GM06990 (cell line): ENCODE results near the gene C1orf122.
A peak's percentile ranks its signal among the peaks of the same experiment; 100 is the strongest.

Source experiments
- DNase-seq: peaks from one replicate; pipeline ENCODE4 v3.0.0-alpha.2; 2011; ENCODE audit not compliant: insufficient read length; ENCODE audit errors: extremely low read depth
- H3K27me3 ChIP-seq: replicated peaks from 2 replicates; pipeline ENCODE4 v1.6.0; 2011; ENCODE audit warnings: low read length; ENCODE audit not compliant: control insufficient read depth, insufficient read depth
- H3K36me3 ChIP-seq: 2 replicates; pipeline ENCODE4 v1.5.1; 2011; ENCODE audit warnings: low read length; ENCODE audit not compliant: control insufficient read depth, insufficient read depth
- H3K4me3 ChIP-seq: replicated peaks from 2 replicates; pipeline ENCODE4 v1.5.1; 2011; ENCODE audit warnings: low read depth, mild to moderate bottlenecking, control low read depth, low read length
- CTCF ChIP-seq: IDR thresholded peaks from 2 replicates; pipeline ENCODE4 v1.5.1; 2011; ENCODE audit warnings: low read length, control low read depth, mild to moderate bottlenecking, inconsistent platforms; ENCODE audit not compliant: insufficient read depth, poor library complexity, severe bottlenecking

Gene C1orf122

GRCh38 chr1:37844536-37844935 is 36.9 kb downstream of the C1orf122 start:
- peaks cover 10% of the 10 kb centered on the region for H3K36me3 ChIP-seq
- no peak for DNase-seq
- H3K27me3 ChIP-seq, result no peaks in the 10 kb centered on the region
- H3K4me3 ChIP-seq, result no peak overlapping the region
- no peak for TF ChIP-seq CTCF

- H3K4me3 ChIP-seq, result no peak overlapping the region
- peaks cover 5% of the 10 kb centered on the region for H3K36me3 ChIP-seq
- no peak for DNase-seq
- no peaks in the 10 kb centered on the region for H3K27me3 ChIP-seq
- no peak for TF ChIP-seq CTCF
These were observed 37.6 kb downstream of the C1orf122 start for GRCh38 chr1:37845049-37845646.

GRCh38 chr1:37845786-37846185 is 38.2 kb downstream of the C1orf122 start:
- no peak for DNase-seq
- no peak for TF ChIP-seq CTCF
- Histone ChIP-seq H3K36me3 (peaks cover 5% of the 10 kb centered on the region), H3K27me3 (no peaks in the 10 kb centered on the region), H3K4me3 (no peak overlapping the region)

GRCh38 chr1:37846647-37847339 is 39.2 kb downstream of the C1orf122 start:
- H3K36me3 ChIP-seq, result peaks cover 3% of the 10 kb centered on the region
- peak overlapping the region; percentile 4; the same call in 1 of the 2 replicates for H3K4me3 ChIP-seq
- DNase-seq, result no peak
- H3K27me3 ChIP-seq, result no peaks in the 10 kb centered on the region
- TF ChIP-seq CTCF, result no peak

- H3K4me3 ChIP-seq, result no peak overlapping the region
- peaks cover 6% of the 10 kb centered on the region for H3K36me3 ChIP-seq
- DNase-seq, result no peak
- TF ChIP-seq CTCF, result no peak
- no peaks in the 10 kb centered on the region for H3K27me3 ChIP-seq
These were observed 41.9 kb downstream of the C1orf122 start for GRCh38 chr1:37849480-37849879.
